Measurements from ENCODE around the gene PGAM1. TPM values are rescaled to one million over a fixed set of nuclear protein-coding genes. Genes with fewer than 3 reads are reported as not detected.
A peak's percentile ranks its signal among the peaks of the same experiment; 100 is the strongest.

The PGAM1 gene
- total and polyA plus RNA-seq, 2 of the 13 experiments (the other 11 are each of a cell fraction or from before 2014, with no cell fraction given): 354 to 483 TPM

GRCh38 chr10:97400665-97401454, 25.1 kb upstream of the PGAM1 start, which contains the start of gene RRP12 (continued):
- TF ChIP-seq SKIL (CRISPR knock-in tag; IDR thresholded peaks at IDR 0.05; ENCODE audit: borderline replicate concordance) (no peak), SRSF4 (IDR thresholded peaks at IDR 0.05; ENCODE audit: low read depth, low read length, poor library complexity, severe bottlenecking) (no peak), ZNF782 (CRISPR knock-in tag; IDR thresholded peaks at IDR 0.05; ENCODE audit: borderline replicate concordance) (no peak), NKX3-1 (CRISPR knock-in tag; IDR thresholded peaks at IDR 0.05) (no peak), KLF12 (CRISPR knock-in tag; IDR thresholded peaks at IDR 0.05; ENCODE audit: borderline replicate concordance) (no peak), MEIS1 (CRISPR knock-in tag; IDR thresholded peaks at IDR 0.05; ENCODE audit: borderline replicate concordance) (no peak), RARG (CRISPR knock-in tag; IDR thresholded peaks at IDR 0.05; ENCODE audit: low read depth) (no peak), ATF1 (CRISPR knock-in tag; IDR thresholded peaks at IDR 0.05) (peak; percentile 84), UBTF (CRISPR knock-in tag; IDR thresholded peaks at IDR 0.05) (peak; percentile 54; the same call in 1 of the 2 replicates), HNRNPK (IDR thresholded peaks at IDR 0.05; ENCODE audit: low read depth, low read length, poor library complexity, severe bottlenecking) (no peak), ZNF512B (CRISPR knock-in tag; IDR thresholded peaks at IDR 0.05; ENCODE audit: borderline replicate concordance) (no peak), NR2C2 (CRISPR knock-in tag; IDR thresholded peaks at IDR 0.05; ENCODE audit: borderline replicate concordance) (peak; percentile 38; the same call in 1 of the 2 replicates), IRF9 (CRISPR knock-in tag; IDR thresholded peaks at IDR 0.05; ENCODE audit: borderline replicate concordance) (peak; percentile 56; the same call in 1 of the 2 replicates), GTF2F1 (IDR thresholded peaks at IDR 0.05; ENCODE audit: low read length) (no peak)

All from HepG2 (cell line).